ENCODE data around the gene COMMD7.
"Not testable (repeated sequence)": the region's sequence is repeated elsewhere in the genome, so short reads cannot be mapped to it uniquely, and the experiment has no call there.

The COMMD7 gene

GRCh38 chr20:32772046-32772445 is 28.8 kb upstream of the COMMD7 start:
- H3K4me3 ChIP-seq (ENCODE audit: low read depth in 1 of 2, low read length in 1 of 2): no peak overlapping the region
- TF ChIP-seq, protein P1, sequence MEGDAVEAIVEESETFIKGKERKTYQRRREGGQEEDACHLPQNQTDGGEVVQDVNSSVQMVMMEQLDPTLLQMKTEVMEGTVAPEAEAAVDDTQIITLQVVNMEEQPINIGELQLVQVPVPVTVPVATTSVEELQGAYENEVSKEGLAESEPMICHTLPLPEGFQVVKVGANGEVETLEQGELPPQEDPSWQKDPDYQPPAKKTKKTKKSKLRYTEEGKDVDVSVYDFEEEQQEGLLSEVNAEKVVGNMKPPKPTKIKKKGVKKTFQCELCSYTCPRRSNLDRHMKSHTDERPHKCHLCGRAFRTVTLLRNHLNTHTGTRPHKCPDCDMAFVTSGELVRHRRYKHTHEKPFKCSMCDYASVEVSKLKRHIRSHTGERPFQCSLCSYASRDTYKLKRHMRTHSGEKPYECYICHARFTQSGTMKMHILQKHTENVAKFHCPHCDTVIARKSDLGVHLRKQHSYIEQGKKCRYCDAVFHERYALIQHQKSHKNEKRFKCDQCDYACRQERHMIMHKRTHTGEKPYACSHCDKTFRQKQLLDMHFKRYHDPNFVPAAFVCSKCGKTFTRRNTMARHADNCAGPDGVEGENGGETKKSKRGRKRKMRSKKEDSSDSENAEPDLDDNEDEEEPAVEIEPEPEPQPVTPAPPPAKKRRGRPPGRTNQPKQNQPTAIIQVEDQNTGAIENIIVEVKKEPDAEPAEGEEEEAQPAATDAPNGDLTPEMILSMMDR (IDR thresholded peaks at IDR 0.05): no peak
- no peaks in the 10 kb centered on the region for H3K9me3 ChIP-seq
- no peaks in the 10 kb centered on the region for H3K27me3 ChIP-seq
- no peaks in the 10 kb centered on the region for H3K36me3 ChIP-seq
- H3K4me1 ChIP-seq (ENCODE audit: control insufficient read depth in 1 of 2, insufficient read depth in 1 of 2, low read depth in 1 of 2, low read length in 1 of 2): no peaks in the 10 kb centered on the region
- H3K27ac ChIP-seq: no peak overlapping the region

DNA sequence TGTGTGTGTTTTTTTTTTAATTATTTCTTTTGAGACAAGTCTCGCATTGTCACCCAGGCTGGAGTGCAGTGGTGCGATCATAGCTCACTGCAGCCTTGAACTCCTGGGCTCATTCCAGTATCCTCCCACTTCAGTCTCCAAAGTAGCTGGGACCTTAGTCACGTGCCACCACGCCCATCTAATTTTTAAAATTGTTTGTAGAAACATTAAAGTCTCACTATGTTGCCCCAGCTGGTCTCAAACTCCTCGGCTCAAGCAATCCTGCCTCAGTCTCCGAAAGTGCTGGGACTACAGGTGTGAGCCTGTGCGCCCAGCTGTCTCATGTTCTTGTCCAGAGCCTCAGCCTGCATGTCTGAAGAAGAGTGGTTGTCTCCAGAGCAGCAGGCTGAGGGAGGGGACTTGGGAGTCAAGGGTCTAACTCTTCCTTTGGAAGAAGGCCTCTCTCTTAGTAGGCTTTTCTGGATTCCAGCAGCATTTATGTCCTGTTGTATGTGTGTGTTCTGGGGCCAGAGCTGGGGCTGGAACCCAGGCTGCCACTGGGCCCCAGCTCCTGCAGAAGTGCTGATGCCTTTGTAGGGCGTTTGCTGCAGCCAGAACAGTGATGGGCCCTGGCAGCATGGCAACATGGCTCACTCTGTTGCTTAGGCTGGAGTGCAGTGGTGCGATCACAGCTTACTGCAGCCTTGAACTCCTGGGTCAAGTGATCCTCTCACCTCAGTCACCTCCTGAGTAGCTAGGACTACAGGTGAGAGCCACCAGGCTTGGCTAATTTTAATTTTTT is 24.3 kb upstream of the COMMD7 start:
- H3K4me3 ChIP-seq (ENCODE audit: low read depth in 1 of 2, low read length in 1 of 2): no peak overlapping the region
- TF ChIP-seq, protein P1 (IDR thresholded peaks at IDR 0.05): no peak
- H3K27me3 ChIP-seq: peaks cover 27% of the 10 kb centered on the region
- H3K9me3 ChIP-seq: no peaks in the 10 kb centered on the region
- H3K27ac ChIP-seq: no peak overlapping the region
- H3K36me3 ChIP-seq: no peaks in the 10 kb centered on the region
- H3K4me1 ChIP-seq (ENCODE audit: control insufficient read depth in 1 of 2, insufficient read depth in 1 of 2, low read depth in 1 of 2, low read length in 1 of 2): peaks cover 12 to 16% of the 10 kb centered on the region in 2 experiments

DNA sequence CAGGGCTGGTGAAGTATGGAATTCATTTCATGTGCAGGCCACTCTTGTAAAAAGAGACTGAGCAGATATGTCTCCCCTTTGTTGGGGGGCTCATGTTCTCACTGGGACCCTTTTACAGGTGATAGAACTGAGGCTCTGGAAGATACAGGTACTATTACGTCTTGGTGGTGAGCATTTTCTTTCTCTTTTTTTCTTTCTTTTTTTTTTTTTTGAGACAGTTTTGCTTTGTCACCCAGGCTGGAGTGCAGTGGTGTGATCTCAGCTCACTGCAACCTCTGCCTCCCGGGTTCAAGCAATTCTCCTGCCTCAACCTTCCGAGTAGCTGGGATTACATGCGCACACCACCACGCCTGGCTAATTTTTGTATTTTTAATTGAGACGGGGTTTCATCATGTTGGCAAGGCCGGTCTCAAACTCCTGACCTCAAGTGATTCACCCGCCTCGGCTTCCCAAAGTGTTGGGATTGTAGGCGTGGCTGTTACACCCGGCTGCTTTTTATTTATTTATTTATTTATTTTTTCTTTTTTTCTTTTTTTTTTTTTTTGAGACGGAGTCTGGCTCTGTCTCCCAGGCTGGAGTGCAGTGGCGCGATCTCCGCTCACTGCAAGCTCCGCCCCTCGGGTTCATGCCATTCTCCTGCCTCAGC is 22.1 kb upstream of the COMMD7 start:
- H3K27ac ChIP-seq; H3K9me3 ChIP-seq; H3K36me3 ChIP-seq; H3K4me3 ChIP-seq (ENCODE audit: low read depth in 1 of 2, low read length in 1 of 2): not testable (repeated sequence)
- peaks cover 19 to 20% of the 10 kb centered on the region in 2 experiments for H3K4me1 ChIP-seq (ENCODE audit: control insufficient read depth in 1 of 2, insufficient read depth in 1 of 2, low read depth in 1 of 2, low read length in 1 of 2)
- H3K27me3 ChIP-seq: peaks cover 45% of the 10 kb centered on the region

- peaks cover 45% of the 10 kb centered on the region for H3K27me3 ChIP-seq
- TF ChIP-seq, protein P1 (IDR thresholded peaks at IDR 0.05): no peak
- no peak overlapping the region for H3K4me3 ChIP-seq (ENCODE audit: low read depth in 1 of 2, low read length in 1 of 2)
- no peaks in the 10 kb centered on the region for H3K9me3 ChIP-seq
- no peaks in the 10 kb centered on the region for H3K36me3 ChIP-seq
- peaks cover 19 to 20% of the 10 kb centered on the region in 2 experiments for H3K4me1 ChIP-seq (ENCODE audit: control insufficient read depth in 1 of 2, insufficient read depth in 1 of 2, low read depth in 1 of 2, low read length in 1 of 2)
- H3K27ac ChIP-seq: no peak overlapping the region
These were observed 21.0 kb upstream of the COMMD7 start for GRCh38 chr20:32764005-32764960.

GRCh38 chr20:32763202-32764004 is 20.1 kb upstream of the COMMD7 start:
- H3K27ac ChIP-seq: no peak overlapping the region
- H3K36me3 ChIP-seq: no peaks in the 10 kb centered on the region
- H3K27me3 ChIP-seq: peaks cover 45% of the 10 kb centered on the region
- H3K4me1 ChIP-seq (ENCODE audit: control insufficient read depth in 1 of 2, insufficient read depth in 1 of 2, low read depth in 1 of 2, low read length in 1 of 2): peaks cover 19 to 20% of the 10 kb centered on the region in 2 experiments
- TF ChIP-seq, protein P1 (IDR thresholded peaks at IDR 0.05): no peak
- peak overlapping the region; percentile 56 to 63 for H3K4me3 ChIP-seq (ENCODE audit: low read depth in 1 of 2, low read length in 1 of 2)
- no peaks in the 10 kb centered on the region for H3K9me3 ChIP-seq
